Urothelium cell line (cell line): ENCODE data around the gene ZC3HAV1.
"Not testable (repeated sequence)": the region's sequence is repeated elsewhere in the genome, so short reads cannot be mapped to it uniquely, and the experiment has no call there.

ENCODE experiments used
- DNase-seq: peaks from one replicate; pipeline ENCODE4 v3.0.0; 2011; ENCODE audit warnings: low spot score, mixed read lengths
- FAIRE-seq: peaks from 2 replicates; lab custom pipeline; 2011; peaks lifted over from hg19 to GRCh38; lab: Jason Lieb, UNC

Gene ZC3HAV1

DNA sequence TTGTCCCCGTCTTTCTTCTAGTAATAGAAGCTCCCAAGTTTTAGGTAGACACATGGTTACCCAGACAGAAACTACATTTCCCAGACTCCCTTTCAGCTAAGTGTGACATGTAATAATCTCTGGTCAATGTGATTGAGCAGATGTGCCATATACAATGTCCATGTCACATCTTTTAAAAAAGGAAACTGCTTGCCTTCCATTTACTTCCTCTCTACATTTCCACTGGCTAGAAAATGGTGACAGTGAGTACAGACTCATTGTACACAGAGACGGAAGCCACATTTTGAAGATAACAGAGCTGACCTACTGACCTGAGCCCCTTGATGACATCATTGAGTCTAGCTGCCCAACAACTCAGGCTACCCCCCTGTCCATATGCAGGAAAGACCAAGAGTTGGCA, 21.3 kb downstream of the ZC3HAV1 start:
- FAIRE-seq: no peak

DNA sequence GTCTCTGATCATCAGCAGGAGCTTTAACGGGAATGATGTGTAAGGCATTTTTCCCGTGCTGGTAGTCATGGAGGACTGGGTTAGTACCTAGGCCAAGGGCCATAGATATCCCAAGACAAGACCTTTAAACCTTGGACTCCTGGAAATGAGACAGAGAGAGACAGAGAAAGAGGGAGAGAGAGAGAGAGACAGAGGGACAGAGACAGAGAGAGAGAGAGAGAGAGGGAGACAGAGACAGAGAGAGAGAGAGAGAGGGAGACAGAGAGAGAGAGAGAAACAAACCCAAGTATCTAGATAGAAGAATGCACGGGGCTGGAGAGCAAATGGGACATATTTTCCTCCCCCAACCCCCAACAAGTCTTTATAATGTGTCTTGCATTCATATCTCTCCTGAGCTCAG, 22.3 kb downstream of the ZC3HAV1 start:
- DNase-seq (no peak), FAIRE-seq (no peak)

More for the DNA sequence above, 21.3 kb downstream of the ZC3HAV1 start:
- no peak for DNase-seq

DNA sequence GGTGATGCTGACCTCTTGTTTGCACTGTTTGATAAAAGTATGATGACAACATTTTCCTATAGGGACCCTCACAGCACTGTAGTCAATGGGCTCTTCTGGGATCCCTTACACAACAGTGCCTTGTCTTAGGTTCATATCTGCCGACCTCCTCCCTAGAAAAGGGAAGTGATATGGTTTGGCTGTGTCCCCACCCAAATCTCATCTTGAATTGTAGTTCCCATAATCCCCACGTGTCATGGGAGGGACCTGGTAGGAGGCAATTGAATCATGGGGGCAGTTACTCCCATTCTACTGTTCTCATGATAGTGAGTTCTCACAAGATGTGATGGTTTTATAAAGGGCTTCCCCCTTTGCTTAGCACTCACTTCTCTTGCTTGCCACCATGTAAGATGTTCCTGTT, 23.1 kb downstream of the ZC3HAV1 start:
- FAIRE-seq (no peak), DNase-seq (no peak)

DNA sequence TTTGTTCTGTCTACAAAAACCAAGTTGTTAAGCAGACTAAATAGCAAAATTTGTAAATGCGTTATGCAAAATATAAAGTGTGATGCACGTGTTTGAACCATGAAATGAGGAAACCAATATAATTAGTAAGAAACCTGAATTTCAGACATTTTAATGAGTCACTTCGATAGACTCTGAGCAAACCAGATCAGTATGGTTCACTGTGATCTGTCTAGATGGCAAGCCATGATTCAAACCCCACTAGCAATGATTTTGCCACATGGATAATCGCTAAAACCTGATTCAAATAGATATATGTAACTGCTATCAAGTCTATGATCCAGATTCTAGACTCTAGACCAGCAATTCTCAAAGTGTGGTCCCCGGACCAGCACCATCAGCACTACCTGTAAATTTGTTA, 24.8 kb downstream of the ZC3HAV1 start:
- DNase-seq: no peak
- FAIRE-seq: no peak

DNA sequence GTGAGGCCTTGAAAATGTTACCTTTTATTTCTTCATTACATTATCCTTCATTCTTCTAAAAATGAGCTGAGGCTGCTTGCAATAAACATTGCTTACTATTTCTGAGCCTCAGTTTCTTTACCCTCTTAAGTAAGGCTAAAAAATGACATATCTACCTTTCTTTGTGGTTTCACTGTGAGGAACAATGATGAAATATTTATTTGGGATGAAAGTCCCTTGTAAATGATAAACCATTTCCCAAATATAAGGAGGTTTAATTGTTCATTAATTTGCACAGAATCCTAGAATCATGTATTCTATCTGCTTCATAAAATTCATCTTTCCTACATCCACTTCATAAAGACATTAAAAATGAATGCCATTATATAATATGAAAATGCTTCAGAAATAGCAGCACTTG, 27.9 kb downstream of the ZC3HAV1 start:
- FAIRE-seq: no peak
- no peak for DNase-seq

DNA sequence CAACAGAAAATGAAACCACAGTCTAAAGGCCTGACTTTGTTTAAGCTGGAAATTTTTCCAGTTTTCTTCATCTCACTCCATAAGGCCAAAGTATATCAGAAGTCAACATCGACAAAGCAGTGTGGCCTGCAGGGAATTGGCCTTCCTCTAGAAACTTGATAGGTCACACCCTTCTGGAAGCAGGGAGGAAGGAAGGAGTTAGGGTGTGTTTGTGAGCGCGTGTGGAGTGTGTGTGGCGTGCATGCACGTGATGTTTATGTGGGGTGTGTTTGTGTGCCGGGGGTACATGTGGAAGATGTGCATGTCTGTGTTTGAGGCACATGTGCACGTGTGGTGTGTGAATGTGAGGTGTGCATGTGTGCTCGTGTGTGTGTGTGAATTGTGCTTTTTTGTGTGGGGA, 28.6 kb downstream of the ZC3HAV1 start:
- no peak for DNase-seq
- no peak for FAIRE-seq

DNA sequence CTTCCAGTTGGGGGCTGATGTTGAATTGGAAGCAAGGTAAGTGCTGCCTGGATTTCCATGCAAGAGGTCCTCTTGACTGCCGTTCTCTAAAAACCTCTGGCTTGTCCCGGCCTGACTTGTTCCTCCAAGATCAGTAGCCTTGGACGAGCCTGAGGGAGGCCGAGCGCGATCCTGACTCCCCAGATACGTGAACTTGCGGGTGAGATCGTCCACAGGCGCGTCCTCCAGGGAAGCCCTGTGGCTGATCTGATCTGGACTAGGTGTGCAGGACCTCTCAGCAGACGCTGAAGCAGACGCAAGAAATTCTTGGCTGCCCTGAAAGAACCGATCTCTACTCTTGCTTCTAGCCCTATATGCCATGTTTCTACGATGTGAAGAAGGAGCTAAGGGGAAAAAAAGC, 29.7 kb downstream of the ZC3HAV1 start:
- DNase-seq (no peak), FAIRE-seq (no peak)

DNA sequence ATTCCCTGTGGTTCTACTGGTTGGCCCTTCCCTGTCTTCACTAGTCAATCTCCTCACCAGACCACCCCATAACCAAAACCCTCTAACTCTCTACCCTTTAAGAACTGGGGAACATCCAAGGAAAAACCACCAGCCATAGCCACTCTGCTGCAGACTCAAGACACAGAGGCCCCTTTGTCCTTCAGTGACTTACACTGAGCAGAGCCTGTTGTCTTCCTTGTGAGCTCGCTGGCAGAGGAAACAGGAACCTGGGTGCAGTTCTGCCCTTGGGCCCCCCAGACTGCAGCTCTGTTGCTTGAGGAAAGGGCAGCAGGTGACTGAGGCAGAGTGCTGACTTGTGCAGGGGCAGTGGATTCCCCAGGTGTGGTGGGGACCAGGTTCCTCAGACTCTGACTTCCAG, 30.6 kb downstream of the ZC3HAV1 start:
- no peak for FAIRE-seq
- DNase-seq: no peak

DNA sequence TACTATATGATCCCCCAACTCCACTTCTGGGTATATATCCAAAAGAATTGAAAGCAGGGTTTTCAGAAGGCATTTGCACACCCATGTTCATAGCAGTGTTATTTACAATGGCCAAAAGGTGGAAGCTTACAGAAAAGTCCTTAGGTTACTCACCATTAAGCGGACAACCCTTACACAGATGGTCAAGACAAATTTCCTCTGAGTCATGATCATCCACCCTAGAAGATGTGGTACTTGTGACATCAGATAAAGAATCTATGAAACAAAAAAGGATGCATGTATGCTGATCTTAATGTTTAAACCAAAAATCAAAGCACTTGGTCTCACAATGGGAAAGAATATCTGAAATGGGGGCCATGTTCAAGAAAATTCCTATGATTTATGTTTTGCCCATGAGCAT, 31.1 kb downstream of the ZC3HAV1 start:
- no peak for FAIRE-seq

DNA sequence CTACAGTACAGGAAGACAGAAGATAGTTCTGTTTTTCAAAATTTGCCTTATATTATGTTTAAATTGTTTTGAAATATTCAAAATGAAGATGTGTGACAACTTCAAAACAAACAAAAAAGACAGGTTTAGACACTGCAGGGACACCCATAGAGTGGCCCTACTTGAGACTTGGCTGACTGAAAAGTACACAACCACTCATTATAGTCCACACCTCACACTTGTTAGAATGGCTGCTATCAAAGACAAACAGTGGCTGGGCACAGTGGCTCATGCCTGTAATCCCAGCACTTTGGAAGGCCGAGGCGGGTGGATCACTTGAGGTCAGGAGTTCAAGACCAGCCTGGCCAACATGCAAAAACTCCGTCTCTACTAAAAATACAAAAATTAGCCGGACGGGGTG, 31.8 kb downstream of the ZC3HAV1 start:
- not testable (repeated sequence) for FAIRE-seq

More for the DNA sequence above, 31.1 kb downstream of the ZC3HAV1 start:
- DNase-seq: no peak

DNA sequence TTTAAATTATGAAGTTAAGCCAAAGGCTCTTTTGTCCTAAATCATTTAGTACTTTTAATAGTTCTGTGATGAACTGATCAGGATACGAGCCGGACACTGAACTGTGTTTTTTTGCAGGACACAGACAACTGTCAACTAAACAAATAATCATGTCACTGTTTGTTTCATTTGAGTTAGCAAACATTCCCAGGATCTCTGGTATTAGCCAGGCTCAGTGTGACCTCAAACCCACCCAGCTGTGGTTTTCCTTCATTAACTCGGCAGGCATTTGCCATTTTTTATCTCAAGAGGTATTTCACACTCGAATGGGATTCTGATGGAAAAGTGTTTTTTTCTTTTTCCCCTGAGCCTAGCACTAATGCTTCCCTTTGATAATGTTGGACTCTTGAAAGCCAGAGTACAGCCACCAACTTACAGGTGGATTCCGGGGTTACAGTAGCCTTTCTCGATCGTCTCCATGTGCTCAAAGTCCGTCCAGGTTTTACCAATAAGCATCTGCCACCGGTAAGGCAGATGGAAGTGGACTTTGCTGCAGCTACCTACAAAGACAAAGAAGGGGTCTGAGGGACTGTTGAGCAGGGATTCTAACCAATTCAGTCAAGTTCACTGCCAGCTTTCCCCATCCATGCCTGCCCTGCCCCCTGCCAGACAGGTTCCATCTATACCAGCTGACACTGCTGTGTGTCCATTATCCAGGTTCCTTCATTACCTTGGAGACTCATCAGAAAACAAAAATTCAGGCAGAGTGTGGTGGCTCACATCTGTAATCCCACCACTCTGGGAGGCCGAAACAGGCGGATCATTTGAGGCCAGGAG, 33.4 kb downstream of the ZC3HAV1 start:
- DNase-seq (no peak), FAIRE-seq (no peak)

More for the DNA sequence above, 31.8 kb downstream of the ZC3HAV1 start:
- DNase-seq: not testable (repeated sequence)

DNA sequence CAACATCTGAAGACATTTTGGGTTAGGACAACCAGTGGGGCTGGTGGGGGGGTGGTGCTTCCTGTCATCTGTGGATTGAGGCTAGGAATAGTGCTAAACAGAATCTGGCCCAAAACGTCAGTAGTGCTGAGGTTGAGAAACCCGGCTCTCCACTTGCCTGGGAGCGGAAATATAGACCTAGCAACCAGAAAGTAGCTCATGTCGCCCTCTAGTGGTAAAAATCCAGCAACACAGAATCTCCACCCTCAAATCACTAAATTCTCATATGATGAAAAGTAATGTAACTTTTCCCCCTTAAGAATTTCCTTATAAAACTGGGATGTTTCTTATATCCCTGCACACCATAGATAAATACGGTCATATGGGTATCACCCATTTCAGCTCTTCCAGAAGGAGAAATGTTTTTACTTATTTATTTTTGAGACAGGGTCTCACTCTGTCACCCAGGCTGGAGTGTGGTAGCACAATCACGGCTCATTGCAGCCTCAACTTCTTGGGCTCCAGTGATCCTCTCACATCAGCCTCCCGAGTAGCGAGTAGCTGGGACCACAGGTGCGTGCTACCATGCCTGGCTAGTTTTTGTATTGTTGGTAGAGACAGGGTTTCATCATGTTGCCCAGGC, 34.4 kb downstream of the ZC3HAV1 start:
- FAIRE-seq: no peak

DNA sequence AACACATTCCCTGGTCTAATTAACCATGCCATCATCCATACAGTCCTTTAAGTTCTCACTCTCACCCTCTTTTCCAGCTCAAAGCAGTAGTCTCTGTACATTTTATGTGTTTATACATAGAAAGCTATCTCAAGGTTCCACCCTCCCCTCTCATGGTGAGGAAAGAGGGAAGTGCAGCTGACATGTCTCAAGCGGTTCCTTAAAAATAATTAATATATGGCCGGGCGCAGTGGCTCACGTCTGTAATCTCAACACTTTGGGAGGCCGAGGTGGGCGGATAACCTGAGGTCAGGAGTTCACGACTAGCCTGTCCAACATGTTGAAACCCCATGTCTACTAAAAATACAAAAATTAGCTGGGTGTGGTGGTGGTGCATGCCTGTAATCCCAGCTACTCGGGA, 36.7 kb downstream of the ZC3HAV1 start:
- FAIRE-seq: no peak

More for the DNA sequence above, 34.4 kb downstream of the ZC3HAV1 start:
- DNase-seq: peak; percentile 62

DNA sequence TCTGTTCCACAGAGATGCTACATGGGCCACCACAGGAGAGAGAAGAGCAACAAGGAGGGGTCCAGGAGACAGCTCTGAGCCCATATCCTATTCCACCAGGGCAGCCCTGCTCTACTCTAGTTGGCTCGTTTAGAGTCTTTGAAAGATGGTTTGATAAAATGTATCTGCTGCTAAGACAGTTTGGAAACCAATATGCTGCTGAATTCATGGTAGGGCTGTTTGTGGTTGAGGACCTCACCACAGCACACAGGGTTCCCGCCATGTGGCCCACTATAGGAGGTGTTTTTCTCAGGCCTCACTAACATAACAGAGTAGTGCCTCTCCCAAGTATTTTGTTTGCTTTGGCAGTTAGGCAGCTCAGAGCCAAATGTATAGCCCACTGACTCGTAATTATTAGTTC, 37.8 kb downstream of the ZC3HAV1 start:
- no peak for FAIRE-seq
- no peak for DNase-seq

More for the DNA sequence above, 36.7 kb downstream of the ZC3HAV1 start:
- DNase-seq: no peak

DNA sequence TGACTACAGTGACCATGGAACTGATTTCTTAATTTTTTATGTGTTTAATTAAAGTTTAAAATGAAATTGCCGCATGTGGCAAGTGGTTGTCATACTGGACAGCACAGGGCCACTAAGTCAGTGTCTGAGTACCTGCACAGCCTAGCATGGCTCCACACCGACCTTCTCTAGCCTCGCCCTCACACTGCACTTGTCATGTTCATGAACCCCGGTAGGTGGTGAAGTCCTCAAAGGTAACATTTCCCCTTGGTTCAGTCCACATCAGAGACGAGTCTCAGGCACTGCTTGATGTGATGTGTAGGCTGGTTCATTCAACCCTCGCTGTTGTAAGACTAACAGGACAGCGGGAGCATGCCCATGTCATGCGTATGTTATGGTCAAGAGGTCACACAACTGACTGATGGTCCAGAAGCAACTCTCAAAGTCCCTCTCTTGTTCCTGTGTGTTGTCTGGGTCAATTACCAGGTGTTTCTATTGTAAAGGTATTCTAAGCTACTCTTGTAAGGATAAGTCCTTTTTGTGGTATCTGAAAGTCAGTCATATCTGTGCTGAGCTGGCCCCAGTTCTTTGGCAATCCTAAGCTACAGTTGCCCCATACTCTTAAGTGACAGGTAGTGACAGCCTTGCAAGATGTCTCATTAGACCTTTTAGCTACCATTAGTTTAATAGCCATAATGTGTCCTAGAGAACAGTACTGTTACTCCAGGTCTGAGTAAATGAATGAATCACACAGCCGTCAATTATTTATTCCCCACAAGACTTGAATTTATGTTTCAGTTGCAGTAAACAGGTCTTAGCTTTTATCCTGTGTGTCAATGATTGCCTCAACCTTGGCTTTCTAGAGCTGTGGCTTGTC, 40.7 kb downstream of the ZC3HAV1 start:
- no peak for FAIRE-seq
- DNase-seq: no peak

DNA sequence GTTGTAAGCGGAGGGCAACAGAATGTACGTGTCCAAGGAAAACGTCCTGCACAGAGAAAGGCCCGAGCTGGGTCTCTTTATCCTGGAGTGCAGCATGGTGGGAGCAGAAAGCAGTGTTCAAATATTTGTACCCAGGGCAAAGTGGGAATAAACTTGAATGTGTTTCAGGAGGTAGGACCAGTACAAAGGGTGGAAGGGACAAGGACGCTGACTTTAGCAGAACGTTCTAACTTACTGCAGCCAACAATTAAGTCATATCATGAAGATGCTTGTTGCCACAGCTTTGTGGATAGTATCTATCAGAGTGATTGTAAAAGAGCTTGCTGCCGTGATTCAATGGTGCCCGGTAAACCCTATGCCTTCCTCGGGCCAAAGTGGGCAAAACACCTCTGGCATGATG, 43.2 kb downstream of the ZC3HAV1 start:
- FAIRE-seq: no peak
- DNase-seq: no peak

DNA sequence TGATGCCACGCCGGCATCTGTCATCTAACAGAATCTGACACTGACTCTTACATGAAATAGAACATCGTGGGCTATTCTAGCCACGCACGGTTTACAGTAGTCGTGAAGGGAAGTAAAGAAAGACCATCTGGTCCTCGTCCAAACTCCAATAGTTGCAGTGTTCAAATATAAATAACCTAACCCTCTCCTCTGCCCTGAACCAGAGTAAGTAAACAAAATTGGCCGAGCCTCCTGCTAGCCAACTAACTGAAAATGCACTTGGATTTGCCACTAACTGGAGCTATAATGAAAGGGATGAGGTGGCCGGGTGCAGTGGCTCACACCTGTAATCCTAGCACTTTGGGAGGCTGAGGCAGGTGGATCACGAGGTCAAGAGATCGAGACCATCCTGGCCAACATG, 44.2 kb downstream of the ZC3HAV1 start:
- FAIRE-seq (no peak), DNase-seq (no peak)

DNA sequence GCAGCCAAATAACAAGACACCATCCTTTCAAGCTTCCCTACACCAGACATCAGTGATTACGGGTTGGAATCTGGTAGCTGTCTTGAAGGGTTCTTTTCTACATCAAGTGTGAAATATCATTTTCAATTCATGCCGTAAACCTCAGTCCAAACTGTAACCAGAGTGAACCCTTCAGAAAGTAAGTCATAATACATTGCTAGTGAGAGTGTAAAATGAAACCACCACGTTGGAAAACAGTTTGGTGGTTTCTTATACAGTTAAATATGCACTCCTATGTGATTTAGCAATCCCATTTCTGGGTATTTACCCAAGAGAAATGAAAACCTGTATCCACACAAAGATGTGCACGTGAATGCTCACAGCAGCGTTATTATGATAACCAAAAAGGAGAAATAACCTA, 48.1 kb downstream of the ZC3HAV1 start:
- FAIRE-seq: no peak

DNA sequence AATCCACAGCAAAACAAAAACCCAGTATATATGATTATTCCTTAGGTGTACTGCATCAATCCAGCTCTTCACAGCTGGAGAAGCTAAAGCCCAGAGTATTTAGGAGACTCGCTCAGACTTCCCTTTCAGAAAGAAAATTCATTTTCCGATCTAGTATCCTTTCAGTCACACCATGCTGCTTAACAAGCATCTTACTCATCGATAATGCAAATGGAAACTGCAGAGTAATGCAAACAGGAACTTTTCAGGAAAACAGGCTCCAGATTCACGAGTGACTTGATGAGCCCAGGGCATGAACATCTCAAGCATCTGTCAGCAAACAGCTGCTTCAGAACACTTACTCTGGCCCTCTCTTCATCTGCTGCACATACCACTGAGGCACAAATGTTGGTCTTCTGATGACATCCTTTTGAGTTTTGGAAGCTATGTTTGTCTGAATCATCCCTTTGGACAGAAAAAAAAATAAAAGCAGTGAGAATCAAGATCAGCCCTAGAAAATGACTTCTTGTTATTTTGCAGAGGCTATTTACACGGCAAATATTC, 48.8 kb downstream of the ZC3HAV1 start:
- DNase-seq (no peak), FAIRE-seq (no peak)

More for the DNA sequence above, 48.1 kb downstream of the ZC3HAV1 start:
- DNase-seq: no peak

DNA sequence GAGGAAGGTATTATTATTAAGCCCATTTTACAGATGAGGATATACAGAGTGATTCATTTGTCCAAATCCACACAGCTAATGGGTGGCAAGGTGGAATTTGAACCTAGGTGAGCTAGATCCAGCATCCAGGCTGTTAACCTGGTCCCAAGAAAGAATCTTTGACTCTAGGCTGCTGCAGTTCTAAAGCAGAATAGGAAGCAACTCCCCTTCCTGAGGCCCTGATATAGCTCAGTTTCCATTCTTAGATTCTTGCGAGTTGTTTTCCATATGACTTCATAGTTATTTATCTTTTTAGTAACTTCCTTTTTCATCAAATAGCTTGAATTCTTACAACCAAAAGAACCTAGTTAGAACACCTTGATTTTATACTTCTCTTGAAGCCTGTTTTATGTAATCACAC, 49.6 kb downstream of the ZC3HAV1 start:
- no peak for DNase-seq
- no peak for FAIRE-seq

DNA sequence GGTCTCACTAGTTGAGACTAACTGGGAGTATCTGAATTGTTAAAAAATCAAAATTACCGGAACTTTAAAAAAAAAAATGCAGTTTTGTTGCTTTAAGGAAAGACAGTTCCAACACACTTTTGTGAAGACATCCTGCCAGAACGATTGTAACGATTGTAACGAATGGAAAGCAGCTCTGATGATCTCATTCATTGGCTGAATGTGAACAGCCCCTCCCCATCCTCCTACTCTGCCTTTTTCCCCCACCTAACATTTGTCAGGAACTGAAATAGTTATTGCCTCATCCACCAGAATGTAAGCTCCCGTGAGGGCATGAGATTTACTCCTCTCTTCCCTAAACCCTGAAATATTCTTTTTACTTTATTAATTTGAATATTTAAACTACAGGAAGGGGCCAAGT, 50.6 kb downstream of the ZC3HAV1 start:
- FAIRE-seq: no peak

More for the DNA sequence above, 50.6 kb downstream of the ZC3HAV1 start:
- no peak for DNase-seq
